NCI-H187 (cell line): ENCODE results near the gene SCD5.
A peak's percentile ranks its signal among the peaks of the same experiment; 100 is the strongest.

Experiments
- DNase-seq, 2 experiments: peaks; one replicate each; lab custom pipeline; 2025; lab: John Stamatoyannopoulos, UW

Gene SCD5

GRCh38 chr4:82691431-82691830 is 107.2 kb downstream of the SCD5 start:
- DNase-seq: no peak

DNA sequence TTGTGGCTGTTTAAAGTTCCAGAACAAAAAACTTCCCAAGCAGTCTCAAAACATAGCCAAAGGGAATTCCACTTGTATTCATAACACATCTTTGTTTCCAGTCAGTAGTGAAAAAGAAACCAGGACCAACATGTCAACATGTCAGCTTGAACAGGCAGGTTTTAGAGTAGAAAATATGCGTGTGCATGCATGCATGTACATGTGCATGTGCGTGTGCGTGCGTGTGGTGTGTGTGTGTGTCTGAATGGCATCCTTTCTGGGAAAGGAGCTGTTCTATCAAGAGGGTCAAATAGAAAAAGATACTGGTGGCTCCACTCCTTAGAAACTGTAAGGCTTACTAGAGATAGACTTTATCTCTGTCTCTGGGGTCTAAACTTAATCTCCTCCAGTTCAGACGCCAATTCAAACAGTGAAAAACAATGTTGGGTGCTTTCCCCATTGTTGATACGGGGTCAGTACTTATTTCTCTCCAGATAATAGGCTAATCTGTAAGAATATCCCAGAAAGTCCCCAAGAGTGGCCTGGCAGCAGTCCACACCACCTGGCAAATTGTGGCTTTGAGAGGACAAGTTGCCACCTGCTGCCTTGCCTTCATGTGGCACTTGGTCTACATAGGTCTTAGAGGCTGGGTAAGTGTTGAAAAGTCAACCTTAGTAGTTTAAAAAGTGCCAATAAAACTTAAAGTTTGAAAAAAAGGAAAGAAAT is 110.4 kb downstream of the SCD5 start:
- DNase-seq: no peak

GRCh38 chr4:82687531-82687930 is 111.1 kb downstream of the SCD5 start:
- DNase-seq: no peak

DNA sequence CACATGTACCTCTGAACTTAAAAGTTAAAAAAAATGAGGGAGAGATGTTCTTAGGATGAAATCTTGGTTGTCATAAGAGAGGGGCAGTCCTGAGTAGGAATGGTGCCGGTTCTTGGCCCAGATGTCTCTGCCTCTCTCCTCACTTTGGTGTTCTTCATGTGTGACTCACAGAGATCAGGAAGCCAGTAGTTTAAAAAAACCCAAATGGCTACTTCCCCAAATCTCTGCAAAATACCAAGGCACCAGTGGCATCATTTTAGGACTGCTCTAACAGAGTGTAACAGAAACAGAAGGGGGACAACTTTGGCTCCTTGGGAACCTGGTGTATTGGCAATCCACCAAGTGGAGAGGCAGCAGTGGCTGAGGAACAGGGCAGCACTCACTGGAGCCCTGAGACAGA is 116.8 kb downstream of the SCD5 start:
- no peak for DNase-seq

GRCh38 chr4:82680834-82681233 is 117.8 kb downstream of the SCD5 start:
- no peak for DNase-seq

GRCh38 chr4:82679531-82679930 is 119.1 kb downstream of the SCD5 start:
- no peak for DNase-seq

DNA sequence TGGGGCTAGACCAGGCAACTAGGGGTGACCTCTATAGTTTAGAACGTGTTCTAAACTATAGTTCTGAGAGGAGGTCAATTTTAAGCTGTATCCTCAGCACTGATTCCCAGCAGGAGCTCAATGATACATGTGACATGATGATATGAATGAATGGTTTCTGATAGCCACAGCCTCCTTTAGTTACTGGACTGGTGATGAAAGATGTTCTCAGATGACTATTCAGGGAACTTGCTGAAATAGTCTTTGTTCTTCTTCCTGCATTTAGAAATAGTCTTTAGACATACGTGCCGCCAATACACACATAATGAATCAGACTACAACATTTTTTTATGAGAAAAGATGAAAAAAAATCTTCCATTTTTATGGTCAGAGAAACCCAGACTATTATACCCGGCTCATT is 120.5 kb downstream of the SCD5 start:
- DNase-seq: no peak

- no peak for DNase-seq
Observed at GRCh38 chr4:82677327-82677726, 121.3 kb downstream of the SCD5 start.

DNA sequence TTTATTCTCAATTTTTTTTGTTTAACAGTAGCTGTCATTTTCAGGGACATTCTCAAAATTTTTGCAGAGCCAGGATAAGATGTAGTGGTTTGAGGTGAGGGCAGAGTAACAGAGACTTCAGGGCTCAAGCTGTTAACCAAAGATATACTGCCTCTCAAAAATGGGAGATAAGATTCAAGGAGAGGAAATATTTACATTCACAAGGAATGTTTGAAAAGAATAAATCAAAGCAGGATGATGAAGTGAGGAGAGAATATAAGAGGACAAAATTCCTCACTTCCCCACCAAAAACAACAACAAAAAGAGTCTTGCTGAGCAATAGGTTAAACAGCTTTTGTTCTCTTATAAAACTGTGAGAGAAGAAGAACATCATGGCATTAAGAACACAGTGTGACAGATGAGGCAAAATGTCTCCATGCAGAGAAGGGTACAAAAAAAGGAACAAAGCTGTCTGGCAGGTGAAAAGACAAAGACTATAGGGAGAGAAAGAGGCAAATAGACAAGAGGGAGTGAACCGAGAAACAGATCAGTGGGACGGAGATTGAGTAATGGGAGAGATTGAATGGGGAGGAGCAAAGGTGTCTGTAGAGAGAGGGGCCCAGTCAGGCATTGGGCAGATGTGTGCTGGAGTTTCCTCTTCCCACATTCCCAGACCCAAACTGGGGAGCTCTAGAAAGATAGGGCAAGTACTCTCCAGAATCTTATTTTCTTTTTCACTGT is 130.7 kb downstream of the SCD5 start:
- DNase-seq: no peak

DNA sequence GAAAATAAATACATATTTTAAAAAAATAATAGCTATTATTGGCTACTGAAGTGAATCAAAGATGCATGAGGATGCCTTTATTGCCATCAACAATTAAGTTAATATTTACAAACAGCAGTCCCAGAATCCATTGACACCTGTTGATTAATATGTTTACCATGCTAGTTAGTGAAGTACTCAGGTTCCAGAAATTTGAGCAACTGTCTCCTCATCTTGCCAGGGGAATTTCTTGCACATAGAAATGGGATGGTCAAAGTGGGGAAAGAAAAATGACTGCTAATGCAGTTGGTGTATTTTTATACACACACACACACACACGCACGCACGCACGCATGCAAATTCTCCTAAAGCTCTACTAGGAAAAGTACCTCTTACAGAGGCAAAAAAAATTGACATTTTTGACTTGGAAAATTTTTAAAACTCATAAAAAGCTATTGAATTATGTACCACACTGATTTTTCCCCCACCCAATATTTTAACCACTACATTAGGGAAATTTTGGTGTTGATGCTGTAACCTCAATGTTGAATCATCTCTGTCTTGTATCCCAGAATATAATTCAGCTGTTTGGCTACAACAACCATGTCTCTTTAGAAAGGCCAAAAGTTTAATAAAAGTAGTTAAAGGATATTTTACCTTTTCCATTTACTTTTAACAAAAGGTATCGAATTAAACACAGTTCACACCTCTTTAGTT is 131.5 kb downstream of the SCD5 start:
- no peak for DNase-seq

DNA sequence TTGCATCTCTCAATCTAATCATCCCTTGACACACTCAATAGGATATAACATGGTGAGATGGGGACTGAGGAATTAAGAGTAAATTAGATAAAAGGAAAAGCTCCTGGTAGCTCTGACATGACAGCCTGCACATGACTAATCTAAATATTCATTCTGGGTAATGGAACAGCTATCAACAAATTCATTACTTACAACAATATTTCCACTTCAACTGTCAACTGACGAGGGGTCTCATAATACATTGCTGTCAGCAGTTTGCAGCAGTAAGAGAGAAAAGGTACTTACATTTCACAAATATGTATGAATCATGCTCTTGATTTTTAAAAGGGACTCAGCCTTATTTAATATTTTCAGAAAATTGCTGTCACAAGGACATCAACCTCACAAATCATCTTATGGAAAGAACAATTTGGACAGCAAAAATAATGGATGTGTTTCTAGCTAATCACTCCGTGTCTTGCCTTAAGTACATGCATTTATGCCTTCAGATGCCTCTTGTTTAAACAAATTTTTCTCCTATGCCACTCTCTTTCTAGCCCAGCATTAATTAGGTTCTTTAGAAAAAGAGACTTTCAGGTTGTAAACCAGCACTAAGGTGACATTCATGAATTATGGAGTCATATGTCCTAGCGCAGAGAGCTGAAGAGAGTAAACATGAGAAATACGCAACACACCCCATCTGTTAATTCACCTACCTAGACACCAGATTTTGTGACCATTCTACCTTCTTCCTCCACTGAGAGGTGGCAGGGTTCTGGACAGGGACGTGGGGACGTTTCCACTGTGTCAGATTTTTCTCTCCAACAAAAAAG is 137.2 kb downstream of the SCD5 start:
- peak; percentile 7 to 8 for DNase-seq

DNA sequence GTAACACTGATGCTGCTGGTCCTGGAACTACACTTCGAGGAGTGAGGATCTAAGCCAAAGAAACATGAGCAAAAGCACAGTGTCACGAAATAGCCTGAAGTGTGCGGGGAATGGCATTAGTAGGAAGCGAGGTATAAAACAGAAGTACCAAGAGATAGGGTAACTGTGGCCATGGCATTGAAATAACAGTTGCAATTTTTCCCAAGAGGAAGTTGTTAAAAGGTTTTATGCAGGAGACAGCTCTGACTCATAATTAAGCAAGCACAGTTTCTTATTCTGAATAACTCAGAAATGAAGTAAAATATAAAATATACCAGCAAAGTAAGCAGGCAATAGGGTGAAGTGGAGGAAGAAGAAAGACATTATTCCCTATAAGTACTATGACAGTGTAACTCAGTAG is 146.5 kb downstream of the SCD5 start:
- DNase-seq: no peak

DNA sequence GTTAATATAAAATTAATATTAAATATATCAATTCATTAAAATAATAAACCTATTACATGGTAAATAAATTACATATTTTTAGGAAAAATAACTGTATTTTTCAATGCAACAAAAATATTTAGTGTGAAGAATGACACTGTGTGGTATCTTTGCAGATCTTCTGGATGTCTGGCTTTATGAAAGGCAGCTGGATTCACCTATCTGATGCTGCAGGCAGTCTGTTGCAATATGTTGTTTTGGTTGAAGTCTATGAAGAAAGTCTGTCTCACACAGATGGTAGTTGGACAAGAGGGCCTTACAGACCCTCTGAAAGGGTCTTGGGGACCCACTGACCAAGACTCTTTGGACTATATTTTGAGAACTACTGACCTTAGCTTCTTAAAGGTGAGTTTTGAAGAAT is 147.7 kb downstream of the SCD5 start:
- DNase-seq: no peak

DNA sequence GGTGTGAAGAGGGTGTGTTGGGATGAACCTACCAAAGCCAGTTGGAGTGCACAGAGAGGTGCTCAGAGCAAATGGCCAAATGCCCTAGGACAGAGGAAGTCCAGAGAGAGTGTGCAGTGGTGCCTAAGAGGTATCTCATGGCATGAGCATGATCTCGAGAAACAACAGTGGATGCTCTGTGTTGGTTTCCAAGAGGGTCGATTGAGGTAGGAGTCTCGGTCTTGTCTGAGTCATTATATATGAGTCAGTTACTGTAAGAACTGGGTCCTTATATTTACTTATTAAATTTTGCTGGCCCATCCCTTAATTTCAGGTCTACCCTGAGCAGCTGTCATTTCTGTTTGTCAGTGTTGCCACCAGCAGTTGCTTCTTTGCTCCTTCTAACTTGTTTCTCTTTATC is 150.2 kb downstream of the SCD5 start:
- DNase-seq: no peak

DNA sequence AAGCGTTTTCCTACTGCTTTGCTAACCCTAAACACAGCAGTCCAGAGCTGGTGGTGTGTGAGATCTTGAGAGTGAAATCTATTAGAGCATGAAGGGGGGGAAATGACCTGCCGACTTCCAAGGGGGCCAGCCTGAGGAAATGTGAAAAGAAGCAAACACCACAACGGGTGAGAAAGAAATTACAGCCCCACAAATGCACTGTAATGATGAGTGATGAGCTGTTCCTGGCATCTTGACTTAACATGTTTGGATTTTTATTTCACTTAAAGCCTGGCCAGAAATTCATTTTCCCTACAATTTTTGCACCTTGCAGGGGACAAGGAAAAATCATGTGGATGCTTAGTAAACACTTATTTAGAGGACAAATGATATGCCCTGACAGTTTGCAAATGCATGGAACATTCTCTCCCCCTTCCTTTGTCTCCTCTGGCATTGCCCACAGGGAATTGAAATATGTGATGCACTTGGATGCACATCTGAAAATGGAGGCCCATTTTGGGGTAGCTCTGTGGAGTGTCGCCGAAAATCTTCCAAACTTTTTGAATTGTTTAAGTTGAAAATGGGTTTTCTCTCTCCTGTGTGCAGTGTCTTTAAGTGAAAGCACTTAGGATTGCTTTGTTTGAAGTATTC is 152.5 kb downstream of the SCD5 start:
- no peak for DNase-seq

DNA sequence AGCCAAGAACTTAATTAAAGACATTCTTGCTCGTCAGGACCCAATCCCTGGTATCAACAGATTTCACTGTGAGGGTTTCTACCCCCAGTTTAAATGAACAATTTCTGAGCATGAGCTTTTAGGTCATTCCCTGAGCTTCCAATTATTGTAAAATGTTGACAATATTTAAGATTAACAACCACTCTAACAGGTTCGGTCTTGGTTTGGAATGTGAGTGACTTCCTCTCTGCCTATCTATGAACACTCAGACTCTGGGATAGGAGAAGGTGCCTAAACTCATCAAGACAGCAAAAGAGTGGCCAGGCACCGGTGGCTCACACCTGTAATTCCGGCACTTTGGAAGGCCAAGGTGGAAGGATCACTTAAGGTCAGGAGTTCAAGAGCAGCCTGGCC is 153.9 kb downstream of the SCD5 start:
- no peak for DNase-seq

GRCh38 chr4:82643994-82644733 is 154.4 kb downstream of the SCD5 start:
- no peak for DNase-seq

- DNase-seq: no peak
Observed at GRCh38 chr4:82642331-82642730, 156.3 kb downstream of the SCD5 start.

DNA sequence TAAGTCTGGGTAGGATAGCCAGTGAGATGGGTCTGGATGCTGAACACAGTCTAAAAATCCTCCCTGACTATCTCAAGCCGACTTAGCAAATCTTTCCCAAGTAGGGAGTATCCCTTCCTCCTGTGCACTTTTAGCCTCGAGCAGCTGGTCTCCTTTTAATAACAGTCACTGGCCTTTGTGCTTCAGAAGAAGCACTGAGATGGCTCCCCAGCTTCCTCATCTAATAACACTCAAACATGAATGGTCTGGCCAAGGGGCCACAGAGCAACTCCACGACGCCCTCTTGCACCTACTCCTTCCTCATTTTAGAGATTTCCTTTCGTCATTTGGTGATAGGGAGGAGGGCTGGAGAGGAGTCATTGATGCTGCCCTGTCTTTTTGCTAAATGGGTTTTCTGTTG is 158.1 kb downstream of the SCD5 start:
- no peak for DNase-seq

- DNase-seq: no peak
Observed at GRCh38 chr4:82639971-82640370, 158.6 kb downstream of the SCD5 start.

- no peak for DNase-seq
Observed at GRCh38 chr4:82638479-82638878, 160.1 kb downstream of the SCD5 start.
